HEK293T (cell line): Measurements from ENCODE around the gene C1QC.
A peak's percentile ranks its signal among the peaks of the same experiment; 100 is the strongest.

Experiments used
- CTCF ChIA-PET: fragments of 350-600 bp; formaldehyde crosslinking; extraction: SDS; loops from one replicate; lab custom pipeline; 2021; ENCODE audit warnings: antibody characterized with exemption, inconsistent platforms; lab: Yijun Ruan, JAX
- POLR2A ChIA-PET: fragments of 350-600 bp; formaldehyde crosslinking; extraction: SDS; loops from one replicate; lab custom pipeline; 2020; ENCODE audit warnings: antibody characterized with exemption, inconsistent platforms; lab: Yijun Ruan, JAX
- DNase-seq: peaks from one replicate; pipeline ENCODE4 v3.0.0; 2012; ENCODE audit warnings: mixed read lengths; ENCODE audit errors: extremely low spot score
- ARNT ChIP-seq: fragments of 450-650 bp; IDR thresholded peaks from 2 replicates; pipeline ENCODE4 v1.6.1; 2017; ENCODE audit warnings: mild to moderate bottlenecking
- BHLHE40 ChIP-seq: fragments of 450-650 bp; IDR thresholded peaks from 2 replicates; pipeline ENCODE4 v1.6.1; 2016; ENCODE audit warnings: mild to moderate bottlenecking, moderate library complexity, borderline replicate concordance
- CTBP1 ChIP-seq: fragments of 450-650 bp; IDR thresholded peaks from 2 replicates; pipeline ENCODE4 v1.6.1; 2016; ENCODE audit warnings: borderline replicate concordance
- ELF4 ChIP-seq: fragments of 450-650 bp; IDR thresholded peaks from 2 replicates; pipeline ENCODE4 v1.6.1; 2017; ENCODE audit warnings: antibody characterized with exemption
- FOXA1 ChIP-seq: fragments of 450-650 bp; IDR thresholded peaks from 2 replicates; pipeline ENCODE4 v1.6.1; 2016; ENCODE audit warnings: mild to moderate bottlenecking
- FOXK2 ChIP-seq: fragments of 450-650 bp; IDR thresholded peaks from 2 replicates; pipeline ENCODE4 v1.6.1; 2016; ENCODE audit warnings: mild to moderate bottlenecking
- FOXM1 ChIP-seq: fragments of 450-650 bp; IDR thresholded peaks from 2 replicates; pipeline ENCODE4 v1.6.1; 2017; ENCODE audit warnings: mild to moderate bottlenecking, borderline replicate concordance
- HDGF ChIP-seq: fragments of 450-650 bp; IDR thresholded peaks from 2 replicates; pipeline ENCODE4 v1.6.1; 2017; ENCODE audit warnings: antibody characterized with exemption, borderline replicate concordance
- L3MBTL2 ChIP-seq: fragments of 450-650 bp; conservative IDR thresholded peaks from 2 replicates; pipeline ENCODE4 v1.6.1; 2016; ENCODE audit warnings: mild to moderate bottlenecking
- LEF1 ChIP-seq: fragments of 450-650 bp; IDR thresholded peaks from 2 replicates; pipeline ENCODE4 v1.6.1; 2017; ENCODE audit warnings: mild to moderate bottlenecking, borderline replicate concordance
- NFRKB ChIP-seq: fragments of 450-650 bp; IDR thresholded peaks from 2 replicates; pipeline ENCODE4 v1.6.1; 2016; ENCODE audit warnings: mild to moderate bottlenecking, moderate library complexity
- PKNOX1 ChIP-seq: fragments of 450-650 bp; IDR thresholded peaks from 2 replicates; pipeline ENCODE4 v1.6.1; 2016
- SP1 ChIP-seq: fragments of 450-650 bp; IDR thresholded peaks from 2 replicates; pipeline ENCODE4 v1.6.1; 2017
- SUZ12 ChIP-seq: fragments of 450-650 bp; IDR thresholded peaks from 2 replicates; pipeline ENCODE4 v1.6.1; 2016; ENCODE audit warnings: mild to moderate bottlenecking
- TARDBP ChIP-seq: fragments of 450-650 bp; IDR thresholded peaks from 2 replicates; pipeline ENCODE4 v1.6.1; 2016
- ZNF384 ChIP-seq: fragments of 450-650 bp; IDR thresholded peaks from 2 replicates; pipeline ENCODE4 v1.6.1; 2016

The C1QC gene

GRCh38 chr1:22683547-22683946 is 40.1 kb downstream of the C1QC start:
- no peak for TF ChIP-seq ELF4
- no peak for TF ChIP-seq FOXM1
- no peak for TF ChIP-seq ARNT
- no peak for TF ChIP-seq LEF1
- TF ChIP-seq SP1, result no peak
- DNase-seq, result no peak
- POLR2A ChIA-PET, result no interaction called here
- CTCF ChIA-PET, result interaction anchor here (0.7 to 1.0 kb wide), 2 partner anchors 9 to 26 kb away, joined by 3 to 5 read pairs; no protein-coding TSS in a partner anchor

GRCh38 chr1:22685591-22686059 is 42.2 kb downstream of the C1QC start:
- TF ChIP-seq CTBP1, result no peak
- TF ChIP-seq PKNOX1, result peak; percentile 16; the same call in 1 of the 2 replicates
- ChIA-PET POLR2A (no interaction called here), CTCF (no interaction called here)
- DNase-seq, result no peak

GRCh38 chr1:22687191-22687590 is 43.8 kb downstream of the C1QC start:
- no peak for DNase-seq
- TF ChIP-seq FOXM1, result no peak
- no peak for TF ChIP-seq BHLHE40
- TF ChIP-seq CTBP1, result no peak
- TF ChIP-seq FOXA1, result no peak
- no peak for TF ChIP-seq ARNT
- no peak for TF ChIP-seq ZNF384
- TF ChIP-seq L3MBTL2, result no peak
- TF ChIP-seq NFRKB, result no peak
- no peak for TF ChIP-seq ELF4
- TF ChIP-seq TARDBP, result no peak
- ChIA-PET POLR2A (no interaction called here), CTCF (interaction anchor here (1.2 kb wide), 1 partner anchor 17 kb away, joined by 3 read pairs; no protein-coding TSS in a partner anchor)

- ChIA-PET CTCF (no interaction called here), POLR2A (no interaction called here)
- no peak for DNase-seq
- TF ChIP-seq SUZ12 (no peak), FOXA1 (no peak), PKNOX1 (no peak), ELF4 (no peak), HDGF (no peak)
These were observed 45.0 kb downstream of the C1QC start for GRCh38 chr1:22688466-22688865.

- ChIA-PET CTCF (interaction anchor here (0.7 kb wide), 1 partner anchor 15 kb away, joined by 3 read pairs; no protein-coding TSS in a partner anchor), POLR2A (no interaction called here)
- DNase-seq, result no peak
- TF ChIP-seq ARNT (no peak), PKNOX1 (no peak), FOXA1 (no peak), TARDBP (no peak), LEF1 (no peak)
These were observed 46.1 kb downstream of the C1QC start for GRCh38 chr1:22689505-22689904.

- no peak for DNase-seq
- ChIA-PET POLR2A (no interaction called here), CTCF (interaction anchor here (2.4 kb wide), 1 partner anchor 13 kb away, joined by 22 read pairs; no protein-coding TSS in a partner anchor)
- TF ChIP-seq SP1 (no peak), PKNOX1 (no peak), TARDBP (no peak), ZNF384 (no peak), ARNT (no peak), LEF1 (no peak), FOXA1 (no peak), FOXK2 (no peak), BHLHE40 (no peak), ELF4 (no peak), L3MBTL2 (no peak), CTBP1 (no peak), HDGF (no peak)
These were observed 47.8 kb downstream of the C1QC start for GRCh38 chr1:22691031-22691753.

GRCh38 chr1:22694172-22694571 is 50.7 kb downstream of the C1QC start:
- ChIA-PET CTCF (no interaction called here), POLR2A (no interaction called here)
- TF ChIP-seq FOXK2 (no peak), FOXA1 (no peak), SP1 (no peak), FOXM1 (no peak), ZNF384 (no peak), PKNOX1 (no peak), L3MBTL2 (no peak), SUZ12 (no peak), ARNT (no peak), HDGF (no peak), LEF1 (no peak), CTBP1 (no peak), ELF4 (no peak), NFRKB (no peak)
- no peak for DNase-seq
